Erythroblast (primary cell): Measurements from ENCODE around the gene HES5.

Source experiments
- DNase-seq, 2 experiments: peaks; one replicate each; lab custom pipeline; 2025; lab: John Stamatoyannopoulos, UW
- GATA1 ChIP-seq: IDR thresholded peaks from 2 replicates; pipeline ENCODE4 v1.6.1; 2011; ENCODE audit warnings: low read depth, mild to moderate bottlenecking, control low read depth, low read length, moderate library complexity
- POLR2A ChIP-seq: IDR thresholded peaks from 2 replicates; pipeline ENCODE4 v1.6.1; 2011; ENCODE audit warnings: mild to moderate bottlenecking, low read length

HES5 gene

GRCh38 chr1:2545754-2546514 lies 15.9 kb upstream of the HES5 start:
- DNase-seq: peak; percentile 88 to 92
- no peak for TF ChIP-seq POLR2A
- TF ChIP-seq GATA1: no peak

GRCh38 chr1:2544875-2545640 lies 15.0 kb upstream of the HES5 start:
- peak; percentile 38 to 57 for DNase-seq
- TF ChIP-seq GATA1 (no peak), POLR2A (no peak)

- TF ChIP-seq GATA1 (no peak), POLR2A (no peak)
- peak; percentile 50 to 64 for DNase-seq
Measured at GRCh38 chr1:2544093-2544874, 14.2 kb upstream of the HES5 start.

- TF ChIP-seq POLR2A: no peak
- TF ChIP-seq GATA1: no peak
- DNase-seq: peak; percentile 53 to 54
Measured at GRCh38 chr1:2543543-2544092, 13.6 kb upstream of the HES5 start.

GRCh38 chr1:2542246-2542915 lies 12.3 kb upstream of the HES5 start:
- peak in 1 of 2 experiments; percentile 19 for DNase-seq
- TF ChIP-seq GATA1 (no peak), POLR2A (no peak)

GRCh38 chr1:2541619-2542245 lies 11.7 kb upstream of the HES5 start:
- TF ChIP-seq POLR2A (no peak), GATA1 (no peak)
- DNase-seq: peak; percentile 52 to 64

GRCh38 chr1:2540816-2541492 lies 10.9 kb upstream of the HES5 start:
- TF ChIP-seq POLR2A (no peak), GATA1 (no peak)
- no peak for DNase-seq

- no peak for TF ChIP-seq GATA1
- TF ChIP-seq POLR2A: no peak
- DNase-seq: peak; percentile 33 to 42
Measured at GRCh38 chr1:2539312-2539907, 9.3 kb upstream of the HES5 start.

- DNase-seq: no peak
- TF ChIP-seq GATA1: no peak
- TF ChIP-seq POLR2A: no peak
Measured at GRCh38 chr1:2538872-2539271, 8.8 kb upstream of the HES5 start.

GRCh38 chr1:2538376-2538775 lies 8.3 kb upstream of the HES5 start:
- no peak for DNase-seq
- TF ChIP-seq POLR2A (no peak), GATA1 (no peak)

GRCh38 chr1:2537784-2538115 lies 7.7 kb upstream of the HES5 start:
- DNase-seq: no peak
- TF ChIP-seq POLR2A: no peak
- no peak for TF ChIP-seq GATA1

- DNase-seq: no peak
- TF ChIP-seq POLR2A (no peak), GATA1 (no peak)
Measured at GRCh38 chr1:2535981-2536380, 5.9 kb upstream of the HES5 start.
